Inflammatory macrophage treated with lipopolysaccharide for 4 hours (primary cell): ENCODE data around the gene AKR1A1.
A peak's percentile ranks its signal among the peaks of the same experiment; 100 is the strongest.
"Not testable (repeated sequence)": the region's sequence is repeated elsewhere in the genome, so short reads cannot be mapped to it uniquely, and the experiment has no call there.

Experiments
- DNase-seq: peaks from one replicate; pipeline ENCODE4 v3.0.0-alpha.2; 2020

AKR1A1 gene

GRCh38 chr1:45523975-45524374 lies 26.7 kb upstream of the AKR1A1 start:
- not testable (repeated sequence) for DNase-seq

GRCh38 chr1:45526135-45526644 lies 24.4 kb upstream of the AKR1A1 start:
- no peak for DNase-seq

GRCh38 chr1:45530632-45531135 lies 19.9 kb upstream of the AKR1A1 start:
- no peak for DNase-seq

GRCh38 chr1:45531873-45532272 lies 18.8 kb upstream of the AKR1A1 start:
- DNase-seq = peak; percentile 76

GRCh38 chr1:45535988-45536766 lies 14.4 kb upstream of the AKR1A1 start:
- no peak for DNase-seq

GRCh38 chr1:45536886-45537285 lies 13.7 kb upstream of the AKR1A1 start:
- no peak for DNase-seq

GRCh38 chr1:45541193-45541592 lies 9.4 kb upstream of the AKR1A1 start:
- peak; percentile 57 for DNase-seq

- peak; percentile 88 for DNase-seq
Observed at GRCh38 chr1:45542591-45542990, 8.0 kb upstream of the AKR1A1 start.

- DNase-seq = peak; percentile 98
Observed at GRCh38 chr1:45543581-45544417, 6.8 kb upstream of the AKR1A1 start.

- no peak for DNase-seq
Observed at GRCh38 chr1:45544530-45544929, 6.1 kb upstream of the AKR1A1 start.

- peak; percentile 58 for DNase-seq
Observed at GRCh38 chr1:45545019-45545493, 5.6 kb upstream of the AKR1A1 start.

- DNase-seq = no peak
Observed at GRCh38 chr1:45545553-45546310, 4.9 kb upstream of the AKR1A1 start.

- no peak for DNase-seq
Observed at GRCh38 chr1:45551684-45552083, 1.1 kb downstream of the AKR1A1 start.

- no peak for DNase-seq
Observed at GRCh38 chr1:45552331-45552730, 1.7 kb downstream of the AKR1A1 start.

- DNase-seq = no peak
Observed at GRCh38 chr1:45554198-45554597, 3.6 kb downstream of the AKR1A1 start.

- DNase-seq = no peak
Observed at GRCh38 chr1:45557422-45557944, 6.9 kb downstream of the AKR1A1 start.

- no peak for DNase-seq
Observed at GRCh38 chr1:45563843-45564242, 13.2 kb downstream of the AKR1A1 start.

- peak; percentile 60 for DNase-seq
Observed at GRCh38 chr1:45566722-45567121, 16.1 kb downstream of the AKR1A1 start.

- DNase-seq = no peak
Observed at GRCh38 chr1:45567911-45568310, 17.3 kb downstream of the AKR1A1 start.

- no peak for DNase-seq
Observed at GRCh38 chr1:45568421-45568820, 17.8 kb downstream of the AKR1A1 start.

GRCh38 chr1:45569571-45569961 lies 18.9 kb downstream of the AKR1A1 start:
- DNase-seq = no peak

- peak; percentile 69 for DNase-seq
Observed at GRCh38 chr1:45569962-45570581, 19.4 kb downstream of the AKR1A1 start.
